Measurements from ENCODE around the gene MS4A10. TPM values are rescaled to one million over a fixed set of nuclear protein-coding genes. Genes with fewer than 3 reads are reported as not detected.

The MS4A10 gene
- total and polyA plus RNA-seq, 2 experiments from 2014 or later, result not detected

DNA sequence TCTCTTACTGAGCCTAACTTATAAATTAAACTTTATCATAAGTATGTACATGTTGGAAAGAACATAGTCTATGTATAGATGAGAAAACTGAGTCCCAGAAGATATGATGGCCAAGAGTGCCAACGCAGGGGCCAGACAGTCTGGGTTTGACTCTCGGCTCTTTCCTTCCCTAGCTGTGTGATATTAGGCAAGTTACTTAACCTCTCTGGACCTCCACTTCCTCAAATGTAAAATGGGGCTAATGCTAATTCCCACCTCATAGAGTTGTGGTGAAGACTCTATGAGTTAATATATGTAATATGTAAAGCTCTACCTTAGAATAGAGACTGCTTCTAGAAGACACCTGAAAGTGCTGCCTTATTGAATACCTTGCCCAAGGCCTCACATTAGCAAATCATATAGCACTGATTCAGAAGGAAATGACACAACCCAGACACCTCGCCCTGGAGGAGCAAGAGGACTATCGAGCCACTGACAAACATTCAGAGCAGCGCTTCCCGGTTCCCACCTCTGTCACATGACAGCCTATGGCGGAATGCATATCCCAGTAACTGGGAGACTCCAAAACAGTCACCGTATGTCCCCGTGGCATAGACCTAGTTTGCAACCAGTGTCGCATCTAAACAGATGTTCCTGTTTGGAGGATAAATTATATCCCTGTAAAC is 45.5 kb downstream of the MS4A10 start:
- Histone ChIP-seq H3K9me3 (ENCODE audit: low read depth) (no peaks in the 10 kb centered on the region), H3K4me3 (no peak overlapping the region), H3K4me1 (ENCODE audit: low read depth) (no peaks in the 10 kb centered on the region), H3K36me3 (no peaks in the 10 kb centered on the region), H3K27me3 (peaks cover 43% of the 10 kb centered on the region), H3K27ac (no peak overlapping the region)
- no peak for DNase-seq (ENCODE audit: low read depth in 1 of 2, low spot score in 1 of 2)
- TF ChIP-seq CTCF (IDR thresholded peaks at IDR 0.05; ENCODE audit: low read depth, low read length), result no peak

GRCh38 chr11:60831143-60831500 is 46.0 kb downstream of the MS4A10 start:
- peak; percentile 91 for TF ChIP-seq CTCF (IDR thresholded peaks at IDR 0.05; ENCODE audit: low read depth, low read length)
- peak; percentile 84 to 85 for DNase-seq (ENCODE audit: low read depth in 1 of 2, low spot score in 1 of 2)
- Histone ChIP-seq H3K9me3 (ENCODE audit: low read depth) (no peaks in the 10 kb centered on the region), H3K4me3 (no peak overlapping the region), H3K27ac (no peak overlapping the region), H3K4me1 (ENCODE audit: low read depth) (no peaks in the 10 kb centered on the region), H3K27me3 (peaks cover 43% of the 10 kb centered on the region), H3K36me3 (no peaks in the 10 kb centered on the region)

GRCh38 chr11:60831501-60832079 is 46.5 kb downstream of the MS4A10 start:
- Histone ChIP-seq H3K36me3 (no peaks in the 10 kb centered on the region), H3K4me1 (ENCODE audit: low read depth) (peaks cover 1% of the 10 kb centered on the region), H3K9me3 (ENCODE audit: low read depth) (no peaks in the 10 kb centered on the region), H3K27me3 (peaks cover 43% of the 10 kb centered on the region), H3K4me3 (no peak overlapping the region), H3K27ac (no peak overlapping the region)
- no peak for TF ChIP-seq CTCF (IDR thresholded peaks at IDR 0.05; ENCODE audit: low read depth, low read length)
- peak in 1 of 2 donors; percentile 47 for DNase-seq (ENCODE audit: low read depth in 1 of 2, low spot score in 1 of 2)

GRCh38 chr11:60834742-60835533 is 49.8 kb downstream of the MS4A10 start:
- peaks cover 9% of the 10 kb centered on the region for H3K4me1 ChIP-seq (ENCODE audit: low read depth)
- peaks cover 43% of the 10 kb centered on the region for H3K27me3 ChIP-seq
- no peaks in the 10 kb centered on the region for H3K9me3 ChIP-seq (ENCODE audit: low read depth)
- TF ChIP-seq CTCF (IDR thresholded peaks at IDR 0.05; ENCODE audit: low read depth, low read length), result no peak
- H3K4me3 ChIP-seq, result no peak overlapping the region
- no peaks in the 10 kb centered on the region for H3K36me3 ChIP-seq
- H3K27ac ChIP-seq, result no peak overlapping the region
- DNase-seq (ENCODE audit: low read depth in 1 of 2, low spot score in 1 of 2), result no peak

DNA sequence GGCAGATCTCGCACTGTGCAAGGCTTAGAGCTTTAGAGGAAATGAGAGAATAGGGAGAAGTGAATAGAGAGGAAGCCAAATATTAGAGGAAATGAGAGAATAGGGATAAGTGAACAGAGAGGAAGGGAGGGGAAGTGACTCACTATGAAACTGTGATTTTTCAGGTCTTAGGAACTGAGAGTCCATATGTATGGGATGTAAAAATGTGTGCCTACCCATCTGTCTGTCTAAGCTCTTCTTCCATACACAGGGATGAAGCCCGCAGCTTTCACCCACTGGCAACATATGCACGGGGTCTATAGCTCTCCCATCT is 50.4 kb downstream of the MS4A10 start:
- Histone ChIP-seq H3K4me1 (ENCODE audit: low read depth) (peaks cover 9% of the 10 kb centered on the region), H3K27me3 (peaks cover 42% of the 10 kb centered on the region), H3K36me3 (no peaks in the 10 kb centered on the region), H3K9me3 (ENCODE audit: low read depth) (no peaks in the 10 kb centered on the region), H3K27ac (no peak overlapping the region), H3K4me3 (no peak overlapping the region)
- DNase-seq (ENCODE audit: low read depth in 1 of 2, low spot score in 1 of 2), result no peak
- no peak for TF ChIP-seq CTCF (IDR thresholded peaks at IDR 0.05; ENCODE audit: low read depth, low read length)

Measured in cardiac muscle cell (in vitro differentiated cells and primary cell).